ENCODE measurements around the gene GRP. TPM values are rescaled to one million over a fixed set of nuclear protein-coding genes. Genes with fewer than 3 reads are reported as not detected.

The GRP gene
- total RNA-seq, 1 donor from 2014 or later = not detected

DNA sequence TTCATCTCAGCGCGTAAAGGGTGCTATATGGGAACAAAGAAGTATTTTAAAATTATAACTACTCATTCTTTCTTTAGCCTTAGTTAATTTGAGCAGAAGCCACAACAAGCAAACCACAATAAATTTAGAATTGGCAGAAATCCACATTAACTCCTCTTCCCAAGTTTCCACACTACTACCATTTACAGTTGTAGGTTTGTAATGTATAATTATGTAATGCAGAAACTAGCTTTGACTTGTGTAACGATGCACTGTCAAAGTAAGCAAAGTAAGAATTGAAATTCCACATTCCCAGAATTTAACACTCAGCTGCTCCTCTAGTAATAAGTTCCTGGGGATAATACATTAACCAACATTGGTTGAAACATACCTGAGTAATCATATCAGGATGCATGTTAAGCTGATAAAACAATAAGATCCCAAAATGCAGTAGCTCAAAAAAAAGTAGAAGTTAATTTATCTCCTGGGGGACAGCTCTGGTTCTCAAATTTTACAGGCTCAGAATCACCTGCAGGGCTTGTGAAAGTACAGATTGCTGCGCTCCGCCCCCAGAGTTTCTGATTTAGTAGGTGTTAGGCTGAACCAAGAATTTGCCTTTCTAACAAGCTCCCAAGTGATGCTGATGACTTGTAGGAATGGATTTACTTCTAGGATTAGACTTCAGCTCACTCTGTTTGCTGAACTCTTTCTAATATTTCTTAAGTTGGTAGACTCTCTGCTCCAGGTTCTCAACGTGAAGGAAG lies 9.9 kb downstream of the GRP start:
- Histone ChIP-seq H3K27ac (no peak overlapping the region), H3K4me3 (no peak overlapping the region), H3K36me3 (no peaks in the 10 kb centered on the region), H3K9me3 (no peaks in the 10 kb centered on the region), H3K27me3 (no peaks in the 10 kb centered on the region), H3K4me1 (no peaks in the 10 kb centered on the region)
- no peak for DNase-seq (ENCODE audit: low spot score in 2 of 2)
- intact Hi-C loops (cut with DNase I) = no loop called here
- no peak for TF ChIP-seq CTCF (IDR thresholded peaks at IDR 0.05)

GRCh38 chr18:59231114-59231513 lies 11.2 kb downstream of the GRP start:
- H3K36me3 ChIP-seq = no peaks in the 10 kb centered on the region
- no peaks in the 10 kb centered on the region for H3K9me3 ChIP-seq
- no peaks in the 10 kb centered on the region for H3K27me3 ChIP-seq
- TF ChIP-seq CTCF (IDR thresholded peaks at IDR 0.05) = no peak
- H3K4me1 ChIP-seq = no peaks in the 10 kb centered on the region
- no peak for DNase-seq (ENCODE audit: low spot score in 2 of 2)
- intact Hi-C loops (cut with DNase I) = no loop called here
- no peak overlapping the region for H3K4me3 ChIP-seq
- H3K27ac ChIP-seq = no peak overlapping the region

GRCh38 chr18:59231877-59232276 lies 11.9 kb downstream of the GRP start:
- Histone ChIP-seq H3K4me3 (no peak overlapping the region), H3K9me3 (no peaks in the 10 kb centered on the region), H3K27ac (no peak overlapping the region), H3K4me1 (no peaks in the 10 kb centered on the region), H3K27me3 (no peaks in the 10 kb centered on the region), H3K36me3 (no peaks in the 10 kb centered on the region)
- no peak for TF ChIP-seq CTCF (IDR thresholded peaks at IDR 0.05)
- intact Hi-C loops (cut with DNase I) = no loop called here
- DNase-seq (ENCODE audit: low spot score in 2 of 2) = no peak

DNA sequence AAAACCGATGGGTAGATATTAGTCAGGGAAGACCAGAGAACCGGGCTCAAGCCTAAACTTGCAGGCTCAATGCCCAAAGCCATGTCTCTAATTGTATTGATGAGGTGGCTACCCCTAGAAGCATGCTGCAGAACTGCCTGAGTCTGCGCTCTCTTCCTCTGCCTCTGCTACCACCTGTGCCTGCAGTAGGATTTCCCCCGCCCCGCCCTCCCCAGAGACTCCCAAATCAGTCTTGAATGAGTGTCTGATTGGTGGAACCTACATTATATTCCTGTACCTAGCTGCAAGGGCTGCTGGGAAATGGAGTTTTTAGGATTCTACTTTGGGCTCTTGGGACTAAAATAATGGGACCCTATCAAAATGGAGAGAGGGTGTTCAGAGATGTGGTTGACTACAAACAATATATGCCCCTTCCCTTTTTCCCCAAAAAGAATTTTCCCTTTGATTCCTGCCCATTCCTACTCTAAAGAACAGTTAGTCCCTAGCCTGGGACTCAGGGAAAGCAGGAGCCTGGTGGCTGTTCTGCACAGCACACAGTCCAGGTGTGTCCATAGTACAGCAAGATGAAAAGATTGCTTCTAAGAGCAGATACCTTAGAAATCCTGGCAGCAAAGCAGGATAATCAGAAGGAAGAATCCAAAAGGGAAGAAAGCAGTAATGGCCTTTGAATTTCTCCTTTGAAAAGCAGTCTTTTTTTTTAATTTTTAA lies 12.5 kb downstream of the GRP start:
- no peaks in the 10 kb centered on the region for H3K36me3 ChIP-seq
- no peak overlapping the region for H3K4me3 ChIP-seq
- H3K27ac ChIP-seq = no peak overlapping the region
- H3K27me3 ChIP-seq = no peaks in the 10 kb centered on the region
- no peak for TF ChIP-seq CTCF (IDR thresholded peaks at IDR 0.05)
- no peak for DNase-seq (ENCODE audit: low spot score in 2 of 2)
- H3K9me3 ChIP-seq = no peaks in the 10 kb centered on the region
- no peaks in the 10 kb centered on the region for H3K4me1 ChIP-seq
- intact Hi-C loops (cut with DNase I) = no loop called here

- Histone ChIP-seq H3K4me1 (no peaks in the 10 kb centered on the region), H3K27me3 (no peaks in the 10 kb centered on the region), H3K9me3 (no peaks in the 10 kb centered on the region), H3K36me3 (no peaks in the 10 kb centered on the region), H3K27ac (no peak overlapping the region), H3K4me3 (no peak overlapping the region)
- intact Hi-C loops (cut with DNase I) = no loop called here
- TF ChIP-seq CTCF (IDR thresholded peaks at IDR 0.05) = no peak
- DNase-seq (ENCODE audit: low spot score in 2 of 2) = no peak
These were observed 13.1 kb downstream of the GRP start for GRCh38 chr18:59233017-59233410.

Data from ascending aorta (tissue), 2 donors.